H9 (cell line): ENCODE data around the gene FCAMR. TPM values are rescaled to one million over a fixed set of nuclear protein-coding genes. Genes with fewer than 3 reads are reported as not detected.

ENCODE experiments used
- DNase-seq: peaks from one replicate; pipeline ENCODE4 v3.0.0-alpha.2; 2017
- H2AFZ ChIP-seq: one replicate; pipeline ENCODE4 v1.6.1; 2013; ENCODE audit warnings: mild to moderate bottlenecking, low read length, control low read depth, moderate library complexity
- H2AK5ac ChIP-seq: 2 replicates; pipeline ENCODE4 v1.6.1; 2013; ENCODE audit warnings: low read length, control low read depth, mixed read lengths; ENCODE audit not compliant: insufficient read length
- H2BK120ac ChIP-seq: one replicate; pipeline ENCODE4 v1.6.1; 2013; ENCODE audit warnings: low read depth, mild to moderate bottlenecking, low read length, control low read depth, inconsistent platforms; ENCODE audit not compliant: poor library complexity, severe bottlenecking
- H2BK12ac ChIP-seq: 2 replicates; pipeline ENCODE4 v1.6.1; 2013; ENCODE audit warnings: low read length, control low read depth, mixed read lengths, low read depth; ENCODE audit not compliant: insufficient read length
- H2BK15ac ChIP-seq: 2 replicates; pipeline ENCODE4 v1.6.1; 2013; ENCODE audit warnings: low read depth, low read length, control low read depth
- H2BK20ac ChIP-seq: one replicate; pipeline ENCODE4 v1.6.1; 2013; ENCODE audit warnings: low read depth, mild to moderate bottlenecking, low read length, control low read depth, inconsistent platforms; ENCODE audit not compliant: poor library complexity, severe bottlenecking
- H2BK5ac ChIP-seq: 2 replicates; pipeline ENCODE4 v1.6.1; 2013; ENCODE audit warnings: low read length, control low read depth, mixed read lengths; ENCODE audit not compliant: insufficient read length
- H3K14ac ChIP-seq: 2 replicates; pipeline ENCODE4 v1.6.1; 2013; ENCODE audit warnings: low read length, control low read depth; ENCODE audit not compliant: insufficient read depth
- H3K18ac ChIP-seq: 2 replicates; pipeline ENCODE4 v1.6.1; 2013; ENCODE audit warnings: low read depth, mild to moderate bottlenecking, mixed read lengths, low read length, control low read depth; ENCODE audit not compliant: insufficient read length
- H3K23ac ChIP-seq: 2 replicates; pipeline ENCODE4 v1.6.1; 2013; ENCODE audit warnings: low read length, control low read depth, mixed read lengths, low read depth; ENCODE audit not compliant: insufficient read length
- H3K23me2 ChIP-seq: 2 replicates; pipeline ENCODE4 v1.6.1; 2013; ENCODE audit warnings: low read depth, mild to moderate bottlenecking, mixed read lengths, low read length, control low read depth; ENCODE audit not compliant: insufficient read length, poor library complexity, severe bottlenecking
- H3K27ac ChIP-seq: 2 replicates; pipeline ENCODE4 v1.5.1; 2013; ENCODE audit warnings: low read length, control low read depth, mixed read lengths, low read depth; ENCODE audit not compliant: insufficient read length
- H3K27me3 ChIP-seq: 2 replicates; pipeline ENCODE4 v1.6.1; 2013; ENCODE audit warnings: low read length, control low read depth, inconsistent platforms; ENCODE audit not compliant: insufficient read depth
- H3K4ac ChIP-seq: 2 replicates; pipeline ENCODE4 v1.6.1; 2013; ENCODE audit warnings: low read depth, mild to moderate bottlenecking, control low read depth, inconsistent platforms, low read length, moderate library complexity
- H3K4me1 ChIP-seq: 2 replicates; pipeline ENCODE4 v1.6.1; 2013; ENCODE audit warnings: low read length, control low read depth, inconsistent platforms; ENCODE audit not compliant: insufficient read depth
- H3K4me2 ChIP-seq: 2 replicates; pipeline ENCODE4 v1.6.1; 2013; ENCODE audit warnings: low read length, control low read depth, mixed read lengths; ENCODE audit not compliant: insufficient read length, insufficient read depth
- H3K56ac ChIP-seq: 2 replicates; pipeline ENCODE4 v1.6.1; 2013; ENCODE audit warnings: low read depth, mild to moderate bottlenecking, mixed read lengths, low read length, control low read depth; ENCODE audit not compliant: insufficient read length
- H3K79me1 ChIP-seq: 2 replicates; pipeline ENCODE4 v1.6.1; 2013; ENCODE audit warnings: low read depth, mild to moderate bottlenecking, moderate library complexity, low read length, control low read depth, inconsistent platforms; ENCODE audit not compliant: insufficient read depth, poor library complexity, severe bottlenecking
- H3K79me2 ChIP-seq: 2 replicates; pipeline ENCODE4 v1.6.1; 2013; ENCODE audit warnings: low read length, control low read depth, inconsistent platforms; ENCODE audit not compliant: insufficient read depth
- H3K9ac ChIP-seq: 2 replicates; pipeline ENCODE4 v1.6.1; 2013; ENCODE audit warnings: low read length, control low read depth, mixed read lengths; ENCODE audit not compliant: insufficient read length; ENCODE audit errors: extremely low read depth
- H3K9me3 ChIP-seq: one replicate; pipeline ENCODE4 v1.6.1; 2013; ENCODE audit warnings: low read depth, low read length, inconsistent platforms; ENCODE audit not compliant: control insufficient read depth
- H3T11ph ChIP-seq: one replicate; pipeline ENCODE4 v1.6.1; 2013; ENCODE audit warnings: mild to moderate bottlenecking, low read length, control low read depth, inconsistent platforms
- H4K20me1 ChIP-seq: one replicate; pipeline ENCODE4 v1.6.1; 2013; ENCODE audit not compliant: control insufficient read depth, insufficient read length, insufficient read depth
- H4K5ac ChIP-seq: 2 replicates; pipeline ENCODE4 v1.6.1; 2013; ENCODE audit warnings: low read depth, mild to moderate bottlenecking, mixed read lengths, low read length, control low read depth; ENCODE audit not compliant: insufficient read length
- H4K8ac ChIP-seq: replicated peaks from 2 replicates; pipeline ENCODE4 v1.6.1; 2013; ENCODE audit warnings: low read length, control low read depth, mixed read lengths, low read depth; ENCODE audit not compliant: insufficient read length
- H4K91ac ChIP-seq: 2 replicates; pipeline ENCODE4 v1.6.1; 2013; ENCODE audit warnings: low read depth, mild to moderate bottlenecking, moderate library complexity, mixed read lengths, low read length, control low read depth; ENCODE audit not compliant: insufficient read length
- H3K27ac Mint-ChIP-seq, 3 experiments: 2 replicates in 2 of 3; 3 replicates in 1 of 3; pipeline ENCODE4 v1.8.0; 2020 to 2021; ENCODE audit warnings: mixed read lengths in 3 of 3, mild to moderate bottlenecking in 1 of 3, moderate library complexity in 1 of 3
- H3K27me3 Mint-ChIP-seq: 2 replicates; pipeline ENCODE4 v1.8.0; 2021; ENCODE audit warnings: low read depth, mild to moderate bottlenecking, moderate library complexity, mixed read lengths
- H3K36me3 Mint-ChIP-seq, 3 experiments: 2 replicates in 2 of 3; 3 replicates in 1 of 3; pipeline ENCODE4 v1.8.0; 2020 to 2021; ENCODE audit warnings: low read depth in 3 of 3, mixed read lengths in 3 of 3; ENCODE audit not compliant: insufficient read depth in 1 of 3
- H3K4me1 Mint-ChIP-seq, 2 experiments: 2 replicates each; pipeline ENCODE4 v1.8.0; 2020; ENCODE audit warnings: mixed read lengths in 2 of 2
- H3K4me3 Mint-ChIP-seq, 2 experiments: 2 replicates in 1 of 2; 3 replicates in 1 of 2; pipeline ENCODE4 v1.8.0; 2020 to 2021; ENCODE audit warnings: mild to moderate bottlenecking in 2 of 2, mixed read lengths in 2 of 2, moderate library complexity in 1 of 2
- H3K9me3 Mint-ChIP-seq, 2 experiments: 2 replicates in 1 of 2; 3 replicates in 1 of 2; pipeline ENCODE4 v1.8.0; 2020; ENCODE audit warnings: mild to moderate bottlenecking in 2 of 2, mixed read lengths in 2 of 2, moderate library complexity in 1 of 2
- WGBS: extraction: QIAGEN DNeasy Blood & Tissue Kit; methylation state at CpG from one replicate; pipeline ENCODE4 v1.1.7; 2013; ENCODE audit warnings: missing lambda C conversion rate, low lambda C conversion rate, mixed read lengths; ENCODE audit not compliant: insufficient read length; ENCODE audit errors: extremely low coverage; 5-methylcytosine and 5-hydroxymethylcytosine counted together
- total RNA-seq: library from RNA; stranded (reverse); gene quantifications from 2 replicates; pipeline ENCODE4 v1.2.1, GENCODE V29; 2021
- TF ChIP-seq, protein P1 (sequence below): fragments of 200-600 bp; sonication (generic); conservative IDR thresholded peaks from 3 replicates; pipeline ENCODE4 v1.8.0; 2021; ENCODE audit warnings: antibody characterized with exemption, mild to moderate bottlenecking

The FCAMR gene
- total RNA-seq, 1 experiment from 2014 or later: not detected

DNA sequence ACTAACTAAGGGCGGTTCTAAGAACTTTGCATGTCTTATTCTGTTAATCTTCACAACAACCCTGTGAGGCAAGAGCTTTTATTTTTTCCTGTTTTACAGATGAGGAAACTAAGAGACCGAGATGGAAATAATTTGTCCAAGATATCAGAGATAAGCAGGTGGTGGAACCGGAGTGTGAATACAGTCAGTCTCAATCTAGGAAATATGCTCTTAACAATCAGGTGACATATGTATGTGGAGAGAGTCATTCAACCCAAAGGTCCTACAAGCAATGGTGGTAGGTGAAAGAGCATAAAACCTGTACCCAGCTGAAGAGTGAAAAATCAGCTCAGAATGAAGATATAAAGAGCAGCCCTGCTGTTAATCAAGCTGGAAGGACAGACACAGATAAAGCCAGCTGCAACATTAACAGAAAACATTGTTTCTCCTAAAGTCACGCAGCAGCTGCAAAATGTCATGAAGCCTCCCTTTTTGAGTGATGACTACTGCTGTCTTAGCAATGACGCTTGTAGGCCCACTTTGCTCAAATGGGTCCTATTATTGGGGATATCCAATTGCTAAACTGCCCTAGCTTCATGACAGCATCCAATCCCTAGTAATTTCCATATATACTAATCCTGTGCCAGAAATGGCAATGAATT lies 30.5 kb upstream of the FCAMR start:
- Histone ChIP-seq H3K79me1 (no peaks in the 10 kb centered on the region), H2BK15ac (no peak overlapping the region), H4K20me1 (no peaks in the 10 kb centered on the region), H4K5ac (no peak overlapping the region), H4K91ac (no peak overlapping the region), H3T11ph (no peak overlapping the region), H2AFZ (no peak overlapping the region), H3K9ac (no peak overlapping the region), H2BK120ac (no peak overlapping the region), H2BK20ac (no peak overlapping the region), H3K4me1 (no peaks in the 10 kb centered on the region), H3K4me2 (no peak overlapping the region), H3K27me3 (no peaks in the 10 kb centered on the region), H2BK5ac (no peak overlapping the region), H3K79me2 (no peaks in the 10 kb centered on the region), H3K4ac (no peak overlapping the region), H3K23ac (no peak overlapping the region), H4K8ac (no peak overlapping the region), H3K23me2 (no peaks in the 10 kb centered on the region), H3K27ac (no peak overlapping the region), H3K14ac (no peak overlapping the region), H3K56ac (no peak overlapping the region), H3K18ac (no peak overlapping the region), H2AK5ac (no peak overlapping the region), H2BK12ac (no peak overlapping the region), H3K9me3 (no peaks in the 10 kb centered on the region)
- TF ChIP-seq, protein P1, sequence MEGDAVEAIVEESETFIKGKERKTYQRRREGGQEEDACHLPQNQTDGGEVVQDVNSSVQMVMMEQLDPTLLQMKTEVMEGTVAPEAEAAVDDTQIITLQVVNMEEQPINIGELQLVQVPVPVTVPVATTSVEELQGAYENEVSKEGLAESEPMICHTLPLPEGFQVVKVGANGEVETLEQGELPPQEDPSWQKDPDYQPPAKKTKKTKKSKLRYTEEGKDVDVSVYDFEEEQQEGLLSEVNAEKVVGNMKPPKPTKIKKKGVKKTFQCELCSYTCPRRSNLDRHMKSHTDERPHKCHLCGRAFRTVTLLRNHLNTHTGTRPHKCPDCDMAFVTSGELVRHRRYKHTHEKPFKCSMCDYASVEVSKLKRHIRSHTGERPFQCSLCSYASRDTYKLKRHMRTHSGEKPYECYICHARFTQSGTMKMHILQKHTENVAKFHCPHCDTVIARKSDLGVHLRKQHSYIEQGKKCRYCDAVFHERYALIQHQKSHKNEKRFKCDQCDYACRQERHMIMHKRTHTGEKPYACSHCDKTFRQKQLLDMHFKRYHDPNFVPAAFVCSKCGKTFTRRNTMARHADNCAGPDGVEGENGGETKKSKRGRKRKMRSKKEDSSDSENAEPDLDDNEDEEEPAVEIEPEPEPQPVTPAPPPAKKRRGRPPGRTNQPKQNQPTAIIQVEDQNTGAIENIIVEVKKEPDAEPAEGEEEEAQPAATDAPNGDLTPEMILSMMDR: no peak
- Mint-ChIP-seq H3K27me3 (peaks cover 9% of the 10 kb centered on the region), H3K9me3 (no peaks in the 10 kb centered on the region), H3K4me1 (peaks cover 15 to 21% of the 10 kb centered on the region in 2 experiments), H3K27ac (no peak overlapping the region), H3K4me3 (no peak overlapping the region), H3K36me3 (no peaks in the 10 kb centered on the region)
- no peak for DNase-seq
- WGBS: no CpG with 5 or more reads among the region's 5 CpGs
